NB4 (cell line): ENCODE measurements around the gene PRRC2A.

Experiments used
- MAX ChIP-seq: IDR thresholded peaks from 2 replicates; pipeline ENCODE4 v1.6.1; 2011; ENCODE audit warnings: low read depth, low read length
- POLR2A ChIP-seq: IDR thresholded peaks from 2 replicates; pipeline ENCODE4 v1.6.1; 2011; ENCODE audit warnings: mild to moderate bottlenecking; ENCODE audit not compliant: insufficient read length; ENCODE audit errors: extremely low read depth
- TF ChIP-seq, protein P1 (sequence below): IDR thresholded peaks from one replicate; pipeline ENCODE4 v1.5.1; 2012; ENCODE audit warnings: low read depth, low read length

GRCh38 chr6:31634131-31634530 is 13.6 kb downstream of the PRRC2A start:
- TF ChIP-seq, protein P1, sequence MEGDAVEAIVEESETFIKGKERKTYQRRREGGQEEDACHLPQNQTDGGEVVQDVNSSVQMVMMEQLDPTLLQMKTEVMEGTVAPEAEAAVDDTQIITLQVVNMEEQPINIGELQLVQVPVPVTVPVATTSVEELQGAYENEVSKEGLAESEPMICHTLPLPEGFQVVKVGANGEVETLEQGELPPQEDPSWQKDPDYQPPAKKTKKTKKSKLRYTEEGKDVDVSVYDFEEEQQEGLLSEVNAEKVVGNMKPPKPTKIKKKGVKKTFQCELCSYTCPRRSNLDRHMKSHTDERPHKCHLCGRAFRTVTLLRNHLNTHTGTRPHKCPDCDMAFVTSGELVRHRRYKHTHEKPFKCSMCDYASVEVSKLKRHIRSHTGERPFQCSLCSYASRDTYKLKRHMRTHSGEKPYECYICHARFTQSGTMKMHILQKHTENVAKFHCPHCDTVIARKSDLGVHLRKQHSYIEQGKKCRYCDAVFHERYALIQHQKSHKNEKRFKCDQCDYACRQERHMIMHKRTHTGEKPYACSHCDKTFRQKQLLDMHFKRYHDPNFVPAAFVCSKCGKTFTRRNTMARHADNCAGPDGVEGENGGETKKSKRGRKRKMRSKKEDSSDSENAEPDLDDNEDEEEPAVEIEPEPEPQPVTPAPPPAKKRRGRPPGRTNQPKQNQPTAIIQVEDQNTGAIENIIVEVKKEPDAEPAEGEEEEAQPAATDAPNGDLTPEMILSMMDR: no peak
- TF ChIP-seq POLR2A (no peak), MAX (no peak)
